HG03135 (cell line): ENCODE measurements around the gene SLAMF9.

Source experiments
- ATAC-seq: cut with Tn5 transposase; IDR thresholded peaks from one replicate; pipeline ENCODE4 v1.9.1; 2021; ENCODE audit warnings: mild to moderate bottlenecking, moderate library complexity; ENCODE audit not compliant: unreplicated experiment

The SLAMF9 gene

DNA sequence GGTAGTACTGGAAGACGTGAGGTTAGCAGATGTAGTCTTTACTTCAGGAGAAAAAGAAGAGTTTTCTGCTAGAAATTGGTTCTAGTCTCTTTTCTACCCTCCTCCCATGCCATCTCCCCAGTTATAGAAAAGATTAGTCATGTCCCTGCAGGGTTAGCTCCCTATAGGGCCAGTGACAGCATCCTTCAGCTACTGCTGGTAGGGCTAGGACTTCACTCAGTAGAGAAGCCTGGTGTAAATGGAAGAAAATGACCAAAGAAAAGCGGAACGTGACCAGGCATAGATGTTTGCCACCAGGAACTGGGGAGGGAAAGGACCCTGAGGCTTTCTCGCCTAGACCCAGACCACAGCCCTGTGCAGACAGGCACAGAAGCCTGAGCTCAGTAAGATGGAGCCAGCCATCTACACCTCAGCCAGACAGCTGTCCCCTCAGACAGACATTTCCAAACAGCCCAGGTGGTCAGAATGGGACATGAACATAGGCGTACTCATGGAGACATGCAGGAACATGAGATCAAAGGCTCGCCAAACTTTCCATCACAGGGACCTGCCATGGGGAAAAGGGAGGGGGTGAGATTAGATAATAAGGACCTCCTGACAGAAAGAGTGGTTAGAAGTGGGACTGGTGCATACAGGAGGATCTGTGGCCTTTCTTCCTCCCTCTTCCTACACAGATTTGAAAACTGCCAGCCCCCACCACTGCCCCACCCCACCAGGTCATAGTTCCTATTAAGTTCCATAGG is 23.5 kb upstream of the SLAMF9 start:
- ATAC-seq, result no peak

DNA sequence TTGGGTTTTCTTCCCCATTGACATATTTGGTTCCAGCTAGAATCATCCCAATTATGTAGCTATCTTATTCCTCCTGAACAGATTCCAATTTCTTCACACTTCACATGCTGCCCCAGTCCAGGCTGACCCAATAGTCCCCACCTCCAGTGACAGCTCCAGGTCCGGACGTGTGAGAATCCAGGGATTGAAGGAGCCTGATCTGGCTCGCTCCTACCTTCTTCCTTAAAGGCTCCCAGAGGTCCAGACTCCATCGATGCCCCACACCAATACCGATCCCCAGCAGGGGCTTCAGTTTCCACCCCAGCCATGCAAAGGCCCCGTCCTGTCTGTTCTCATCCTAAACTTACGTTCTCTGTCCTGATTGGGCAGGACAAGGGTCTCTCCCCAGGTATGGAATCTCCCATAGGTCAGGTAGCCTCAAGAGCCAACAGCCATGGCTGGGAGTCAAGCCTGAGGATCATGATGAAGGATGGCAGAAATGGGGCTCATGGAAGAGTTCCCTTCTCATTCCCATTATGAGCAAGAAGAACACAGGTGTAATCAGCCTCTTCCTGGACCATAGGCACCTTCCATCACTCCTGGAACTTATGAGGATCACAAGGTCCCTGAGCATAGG is 20.4 kb upstream of the SLAMF9 start:
- no peak for ATAC-seq

DNA sequence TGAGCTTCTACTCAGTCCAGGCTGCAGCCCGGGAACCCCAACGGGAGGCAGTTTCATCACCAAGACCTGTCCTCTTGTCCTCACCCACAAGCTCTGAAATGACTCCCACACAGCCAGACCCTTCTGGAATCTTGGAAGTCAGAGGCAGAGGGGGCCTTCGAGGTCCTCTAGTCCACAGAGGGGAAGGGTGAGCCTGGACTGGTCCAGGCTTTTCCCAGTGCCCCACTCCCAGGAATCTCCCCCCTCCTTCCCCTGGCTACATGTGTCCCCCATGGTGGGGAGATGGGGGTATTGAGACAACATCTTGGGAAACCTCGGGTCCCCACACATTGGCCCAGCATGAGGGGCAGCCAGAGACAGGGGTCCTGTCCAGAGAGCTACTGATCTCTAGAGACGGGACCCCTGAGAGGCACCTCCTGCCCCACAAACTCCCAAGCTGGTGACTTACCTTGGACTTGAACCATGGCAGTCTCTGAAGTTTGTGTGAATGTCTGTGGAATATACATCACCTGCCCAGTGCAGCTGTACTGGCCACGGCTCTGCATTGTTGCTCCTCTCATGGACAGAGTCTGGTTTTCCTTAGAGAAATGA is 19.4 kb upstream of the SLAMF9 start:
- no peak for ATAC-seq

DNA sequence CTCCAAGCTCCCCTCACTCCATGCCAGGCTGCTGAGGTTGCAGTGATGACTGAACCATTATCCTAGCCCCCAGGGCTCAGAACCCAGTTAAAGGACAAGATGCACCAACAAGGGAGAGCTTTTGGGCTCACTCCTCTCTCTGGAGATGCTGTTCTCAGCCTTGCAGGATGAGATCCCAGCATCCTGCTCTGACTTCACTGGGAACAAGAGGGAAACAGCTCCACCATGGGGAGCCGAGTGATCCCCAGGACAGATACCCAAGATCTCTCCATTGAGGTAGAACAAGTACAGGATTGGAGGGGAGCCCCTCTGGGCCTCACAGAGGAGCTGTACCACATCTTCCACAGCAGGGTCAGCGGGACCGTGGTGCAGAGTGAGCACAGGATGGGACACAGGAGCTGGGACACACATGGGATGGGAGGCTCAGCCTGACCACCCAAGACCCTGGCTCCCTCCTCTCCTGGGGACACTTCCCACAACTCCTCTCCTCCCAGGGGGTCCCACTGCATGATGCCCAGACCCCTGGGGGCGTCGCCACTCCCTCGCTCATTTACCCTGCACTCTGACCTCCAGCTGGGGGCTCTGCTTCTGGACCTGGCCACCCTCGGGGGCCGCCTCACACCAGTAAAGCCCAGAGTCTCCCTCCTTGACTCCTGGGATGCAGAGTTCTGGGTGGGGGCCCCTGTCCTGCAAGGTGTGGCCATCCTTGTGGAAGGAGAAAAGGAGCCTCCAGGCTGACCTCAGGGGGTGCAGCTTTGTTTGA is 18.6 kb upstream of the SLAMF9 start:
- ATAC-seq, result no peak

- ATAC-seq, result no peak
Observed at GRCh38 chr1:159970932-159971342, 16.9 kb upstream of the SLAMF9 start.

DNA sequence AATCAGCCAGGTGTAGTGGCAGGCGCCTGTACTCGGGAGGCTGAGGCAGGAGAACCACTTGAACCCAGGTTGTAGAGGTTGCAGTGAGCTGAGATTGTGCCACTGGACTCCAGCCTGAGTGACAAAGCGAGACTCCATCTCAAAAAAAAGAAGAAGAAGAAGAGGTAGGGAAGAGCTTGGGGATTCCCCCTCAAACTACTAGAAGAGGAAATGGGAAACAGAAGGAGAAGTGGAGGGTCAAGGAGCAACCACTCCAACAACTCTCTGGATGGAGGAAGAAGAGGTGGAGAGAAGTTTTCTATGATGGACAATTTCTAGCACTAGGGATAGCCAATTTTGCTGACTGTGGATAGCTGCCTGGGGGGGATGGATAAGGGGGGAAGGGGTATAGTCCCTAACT is 14.9 kb upstream of the SLAMF9 start:
- ATAC-seq, result no peak

GRCh38 chr1:159965263-159965662 is 11.2 kb upstream of the SLAMF9 start:
- ATAC-seq, result no peak

DNA sequence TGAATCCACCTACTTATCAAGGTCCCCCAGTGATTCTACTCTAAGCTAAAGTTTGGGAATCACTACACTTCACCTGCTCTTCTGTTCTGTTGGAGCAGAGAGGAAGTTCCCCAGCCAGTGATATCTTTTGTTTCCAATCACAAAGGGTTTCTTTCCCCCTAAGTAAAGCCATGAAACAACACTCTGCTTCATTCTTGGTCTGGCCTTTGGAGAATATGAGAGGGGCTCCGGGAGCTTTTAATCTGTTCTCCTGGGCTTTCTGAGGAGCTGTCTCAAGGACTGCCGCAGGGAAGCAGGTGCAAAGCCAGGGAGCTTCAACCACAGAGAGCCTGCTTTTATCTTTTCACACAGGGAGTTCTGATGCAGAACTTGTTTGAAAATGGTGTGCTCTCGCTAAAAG is 10.1 kb upstream of the SLAMF9 start:
- ATAC-seq, result no peak

DNA sequence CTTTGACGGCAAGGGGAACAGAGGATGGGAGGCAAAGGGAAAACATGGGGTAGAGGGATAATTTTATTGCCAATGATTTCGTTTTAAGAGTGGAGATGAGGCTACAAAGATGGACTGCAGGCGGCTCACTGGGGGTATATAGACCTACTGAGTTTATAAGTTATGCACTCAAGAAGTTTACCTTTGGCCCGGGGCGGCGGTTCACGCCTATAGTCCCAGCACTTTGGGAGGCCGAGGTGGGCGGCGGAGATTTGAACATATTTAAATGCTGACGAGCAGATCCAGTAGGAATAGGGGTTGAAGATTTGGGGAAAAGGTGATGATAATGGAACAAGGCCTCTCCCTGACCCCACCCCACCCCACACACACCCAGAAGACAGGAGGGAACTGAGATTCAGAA is 8.1 kb upstream of the SLAMF9 start:
- no peak for ATAC-seq

- ATAC-seq, result no peak
Observed at GRCh38 chr1:159961636-159962035, 7.6 kb upstream of the SLAMF9 start.

GRCh38 chr1:159960721-159961381 is 6.8 kb upstream of the SLAMF9 start:
- no peak for ATAC-seq

GRCh38 chr1:159959451-159959850 is 5.4 kb upstream of the SLAMF9 start:
- ATAC-seq, result no peak

- ATAC-seq, result no peak
Observed at GRCh38 chr1:159958719-159959380, 4.8 kb upstream of the SLAMF9 start.

DNA sequence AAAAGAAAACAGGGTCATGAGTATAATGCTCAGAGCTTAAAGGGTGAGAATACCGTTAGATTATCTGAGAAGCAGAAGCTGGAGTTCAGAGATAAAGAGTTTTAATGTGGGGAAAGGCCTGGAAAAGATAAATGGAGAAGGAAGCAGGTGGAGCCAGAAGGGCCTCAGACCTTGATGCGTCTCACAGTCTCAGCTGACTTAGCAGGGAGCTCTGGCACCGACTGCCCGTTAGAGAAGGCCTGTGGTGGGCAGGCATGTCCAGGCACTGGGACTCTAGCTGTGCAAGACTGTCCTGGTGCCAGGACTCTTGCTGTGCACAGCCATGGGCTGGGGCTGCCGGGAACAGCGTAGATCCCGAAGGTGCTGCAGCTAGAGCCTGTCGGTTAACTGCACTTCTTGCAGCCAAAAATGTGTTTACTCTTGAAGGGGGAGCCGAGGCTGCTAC is 3.8 kb upstream of the SLAMF9 start:
- no peak for ATAC-seq

DNA sequence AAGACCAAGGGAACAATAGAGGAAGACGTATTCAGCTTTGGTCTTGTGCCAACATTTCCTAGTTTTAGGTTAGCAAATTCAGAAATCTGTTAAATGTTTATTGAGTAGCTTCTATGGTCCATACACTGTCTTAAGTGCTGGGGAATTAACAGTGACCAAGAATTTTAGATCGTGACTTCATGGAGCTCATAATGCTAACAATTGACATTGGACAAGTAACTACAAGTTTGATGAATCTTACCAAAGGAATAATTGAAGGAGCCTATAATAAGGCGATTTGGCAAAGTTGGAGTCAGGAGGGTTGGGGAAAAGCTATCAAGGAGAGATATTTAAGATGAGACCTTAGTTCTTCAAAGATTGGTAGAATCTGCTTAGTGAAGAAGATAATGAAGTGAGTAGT is 1.4 kb upstream of the SLAMF9 start:
- ATAC-seq, result no peak

- no peak for ATAC-seq
Observed at GRCh38 chr1:159952932-159953331, 1.1 kb downstream of the SLAMF9 start.

DNA sequence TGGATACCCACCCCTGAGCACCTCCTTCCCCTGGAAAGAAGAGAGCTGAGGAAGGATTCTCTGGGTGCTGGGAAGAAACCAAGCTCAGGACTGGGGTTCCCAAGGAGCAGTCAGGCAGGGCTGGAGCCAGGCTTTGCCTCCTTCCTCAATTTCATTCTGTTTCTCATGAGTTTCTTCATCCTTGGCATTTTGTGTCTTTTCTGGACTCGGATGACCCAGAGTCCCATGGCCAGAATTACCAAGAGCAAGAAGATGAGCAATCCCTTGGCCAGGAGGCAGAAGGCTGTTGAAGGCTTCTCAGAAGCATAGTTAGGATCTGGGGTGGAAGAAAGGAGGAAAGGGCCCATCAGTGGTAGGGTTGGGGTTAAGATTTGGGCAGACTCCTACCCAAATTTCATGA is 2.5 kb downstream of the SLAMF9 start:
- no peak for ATAC-seq

DNA sequence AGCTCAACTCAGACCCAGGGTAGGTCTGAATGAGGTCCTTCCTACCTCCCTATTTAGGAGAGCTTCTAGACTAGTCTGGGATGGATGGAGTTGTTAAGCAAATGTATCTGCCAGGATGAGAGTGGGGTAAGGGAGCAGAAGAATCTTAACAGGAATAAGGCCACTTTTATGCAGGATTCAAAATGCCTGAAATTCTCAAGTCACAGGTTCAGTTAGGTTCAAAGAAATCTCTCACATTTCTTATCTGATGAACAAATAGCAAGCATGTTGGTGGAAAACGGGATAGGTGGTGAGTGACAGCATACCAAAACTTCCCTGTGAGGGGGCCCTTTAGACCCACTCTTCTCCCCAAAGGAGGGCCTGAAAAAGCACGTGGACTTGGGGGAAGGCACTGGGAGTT is 3.0 kb downstream of the SLAMF9 start:
- no peak for ATAC-seq

DNA sequence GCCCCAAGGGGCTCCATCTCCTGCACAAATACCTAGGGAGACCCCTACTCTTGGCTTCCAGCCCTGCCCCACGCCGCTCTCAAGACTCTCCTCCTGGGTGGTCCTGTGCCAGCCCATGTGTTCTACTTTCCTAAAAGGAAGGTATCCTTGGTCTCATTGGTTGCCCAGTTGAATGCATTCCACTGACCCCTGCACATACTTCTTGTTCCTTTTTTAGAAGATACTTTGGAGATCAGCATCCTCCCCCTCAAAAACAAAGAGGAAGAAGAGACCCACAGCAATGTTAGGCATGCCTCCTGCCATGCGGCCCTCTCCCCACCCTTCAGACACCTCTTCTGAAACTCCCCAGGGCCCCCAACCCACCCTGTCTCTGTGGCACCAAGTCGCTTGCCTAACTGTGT is 4.1 kb downstream of the SLAMF9 start:
- no peak for ATAC-seq

DNA sequence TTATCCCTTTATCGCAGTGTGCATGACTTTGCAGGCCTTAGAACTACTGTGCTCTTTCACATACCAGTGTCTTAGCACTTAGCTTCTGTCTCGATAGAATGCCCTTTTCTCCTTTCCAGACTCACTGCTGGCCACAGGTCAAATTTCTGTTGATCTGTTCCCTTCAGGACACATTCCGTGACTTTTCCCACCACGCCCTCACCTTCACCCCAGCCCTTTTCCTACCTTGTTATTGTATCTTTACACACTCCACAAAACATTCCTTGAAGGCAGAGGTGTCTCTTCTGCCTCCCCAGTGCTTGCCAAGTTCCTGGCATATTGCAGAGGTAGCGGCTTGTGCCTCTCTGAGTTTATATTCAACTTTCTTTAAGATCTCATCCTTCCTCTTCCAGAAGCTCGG is 4.9 kb downstream of the SLAMF9 start:
- no peak for ATAC-seq

DNA sequence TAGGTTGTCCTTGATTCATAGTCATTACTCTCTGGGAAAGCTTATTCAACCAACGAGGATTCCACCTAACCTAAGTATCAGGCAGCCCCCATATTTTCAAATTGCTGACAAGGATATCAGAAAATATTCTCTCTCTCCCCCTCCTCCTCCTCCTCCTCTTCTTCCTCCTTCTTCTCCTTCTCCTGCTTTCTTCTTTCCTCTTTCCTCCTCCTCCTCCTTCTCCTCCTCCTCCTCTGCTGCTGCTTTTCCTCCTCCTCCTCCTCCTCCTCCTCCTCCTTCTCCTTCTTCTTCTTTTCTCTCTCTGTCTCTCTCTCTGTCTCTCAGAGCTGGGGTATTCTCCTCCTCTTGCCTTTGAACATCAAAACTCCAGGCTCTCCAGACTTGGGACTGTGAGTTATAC is 6.1 kb downstream of the SLAMF9 start:
- no peak for ATAC-seq
